H1 (cell line): Measurements from ENCODE around the gene CEP70.

ENCODE experiments used
- BRCA1 ChIP-seq: IDR thresholded peaks from 2 replicates; pipeline ENCODE4 v1.6.1; 2012; ENCODE audit warnings: low read depth, low read length, improper control_type of control experiment
- JUND ChIP-seq: IDR thresholded peaks from 2 replicates; pipeline ENCODE4 v1.6.1; 2011; ENCODE audit warnings: mild to moderate bottlenecking, improper control_type of control experiment, low read length
- PHF8 ChIP-seq: fragments of 200-600 bp; sonication (generic); conservative IDR thresholded peaks from 2 replicates; pipeline ENCODE4 v1.7.1; 2012; ENCODE audit warnings: low read depth, mild to moderate bottlenecking, inconsistent platforms, low read length, moderate library complexity
- POLR2A ChIP-seq, 2 experiments: IDR thresholded peaks; 1 replicate in 1 of 2; 2 replicates in 1 of 2; pipeline ENCODE4 v1.6.1; 2011; ENCODE audit warnings: low read depth in 2 of 2, low read length in 2 of 2, mild to moderate bottlenecking in 2 of 2; ENCODE audit errors: control extremely low read depth in 1 of 2
- POU5F1 ChIP-seq: IDR thresholded peaks from 2 replicates; pipeline ENCODE4 v1.6.1; 2011; ENCODE audit warnings: low read depth, mild to moderate bottlenecking, low read length, moderate library complexity
- RXRA ChIP-seq: IDR thresholded peaks from 2 replicates; pipeline ENCODE4 v1.6.1; 2011; ENCODE audit warnings: low read depth, mild to moderate bottlenecking, low read length, moderate library complexity; ENCODE audit not compliant: insufficient read depth
- SIX5 ChIP-seq: IDR thresholded peaks from 2 replicates; pipeline ENCODE4 v1.6.1; 2011; ENCODE audit warnings: mild to moderate bottlenecking, low read depth, low read length
- TAF7 ChIP-seq: optimal IDR thresholded peaks from 2 replicates; pipeline ENCODE3; 2011; ENCODE audit warnings: low read depth, mild to moderate bottlenecking, inconsistent platforms, low read length, moderate library complexity, borderline replicate concordance
- ZNF274 ChIP-seq: IDR thresholded peaks from 2 replicates; pipeline ENCODE4 v1.7.0; 2012; ENCODE audit warnings: low read length, borderline replicate concordance; ENCODE audit errors: extremely low read depth
- TF ChIP-seq, protein P1 (sequence below), 3 experiments: IDR thresholded peaks; 1 replicate in 2 of 3; 2 replicates in 1 of 3; pipeline versions ENCODE4 v1.5.1 to v1.6.1; 2011; ENCODE audit warnings: low read length in 3 of 3, mild to moderate bottlenecking in 3 of 3, inconsistent platforms in 2 of 3, low read depth in 1 of 3, moderate library complexity in 1 of 3; ENCODE audit not compliant: insufficient read depth in 1 of 3; ENCODE audit errors: control extremely low read depth in 1 of 3
- TF ChIP-seq, protein P2 (sequence below): IDR thresholded peaks from 2 replicates; pipeline ENCODE4 v1.6.1; 2012; ENCODE audit warnings: low read length, inconsistent platforms
- TF ChIP-seq, protein P3 (sequence below): IDR thresholded peaks from 2 replicates; pipeline ENCODE4 v1.6.1; 2012; ENCODE audit warnings: inconsistent platforms

DNA sequence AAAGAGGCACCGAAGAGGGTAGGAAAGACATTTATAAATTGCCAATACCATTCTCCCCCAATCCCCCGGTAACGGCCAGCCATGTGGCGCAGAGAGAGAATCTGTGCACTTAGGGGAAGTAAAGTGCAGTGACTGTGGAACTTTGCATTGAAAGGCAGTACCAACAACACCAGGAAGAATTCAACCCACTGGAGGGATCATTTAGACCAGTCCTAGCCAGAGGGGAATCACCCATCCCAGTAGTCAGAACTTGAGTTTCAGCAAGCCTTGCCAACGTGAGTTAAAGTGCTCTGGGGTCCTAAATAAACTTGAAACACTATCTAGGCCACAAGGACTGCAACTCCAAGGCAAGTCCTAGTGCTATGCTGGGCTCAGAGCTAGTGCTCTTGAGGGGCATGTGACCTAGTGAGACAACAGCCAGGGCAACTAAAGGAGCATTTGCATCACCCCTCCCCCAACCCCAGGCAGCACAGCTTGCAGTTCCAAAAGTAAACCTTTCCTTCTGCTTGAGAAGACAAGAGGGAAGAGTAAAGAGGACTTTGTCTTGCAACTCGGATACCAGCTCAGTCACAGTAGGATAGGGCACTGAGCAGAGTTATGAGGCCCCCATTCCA lies 15.0 kb downstream of the CEP70 start:
- TF ChIP-seq RXRA (no peak), BRCA1 (no peak), POLR2A (IDR thresholded peaks at IDR 0.05; ENCODE audit: control extremely low read depth in 1 of 2, low read depth in 2 of 2, low read length in 2 of 2) (no peak), ZNF274 (no peak), TAF7 (no peak), POU5F1 (no peak), JUND (no peak), PHF8 (no peak), SIX5 (no peak)
- TF ChIP-seq, protein P1, sequence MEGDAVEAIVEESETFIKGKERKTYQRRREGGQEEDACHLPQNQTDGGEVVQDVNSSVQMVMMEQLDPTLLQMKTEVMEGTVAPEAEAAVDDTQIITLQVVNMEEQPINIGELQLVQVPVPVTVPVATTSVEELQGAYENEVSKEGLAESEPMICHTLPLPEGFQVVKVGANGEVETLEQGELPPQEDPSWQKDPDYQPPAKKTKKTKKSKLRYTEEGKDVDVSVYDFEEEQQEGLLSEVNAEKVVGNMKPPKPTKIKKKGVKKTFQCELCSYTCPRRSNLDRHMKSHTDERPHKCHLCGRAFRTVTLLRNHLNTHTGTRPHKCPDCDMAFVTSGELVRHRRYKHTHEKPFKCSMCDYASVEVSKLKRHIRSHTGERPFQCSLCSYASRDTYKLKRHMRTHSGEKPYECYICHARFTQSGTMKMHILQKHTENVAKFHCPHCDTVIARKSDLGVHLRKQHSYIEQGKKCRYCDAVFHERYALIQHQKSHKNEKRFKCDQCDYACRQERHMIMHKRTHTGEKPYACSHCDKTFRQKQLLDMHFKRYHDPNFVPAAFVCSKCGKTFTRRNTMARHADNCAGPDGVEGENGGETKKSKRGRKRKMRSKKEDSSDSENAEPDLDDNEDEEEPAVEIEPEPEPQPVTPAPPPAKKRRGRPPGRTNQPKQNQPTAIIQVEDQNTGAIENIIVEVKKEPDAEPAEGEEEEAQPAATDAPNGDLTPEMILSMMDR (IDR thresholded peaks at IDR 0.05; ENCODE audit: control extremely low read depth in 1 of 3, insufficient read depth in 1 of 3, low read depth in 1 of 3, low read length in 3 of 3): no peak
- TF ChIP-seq, protein P2, sequence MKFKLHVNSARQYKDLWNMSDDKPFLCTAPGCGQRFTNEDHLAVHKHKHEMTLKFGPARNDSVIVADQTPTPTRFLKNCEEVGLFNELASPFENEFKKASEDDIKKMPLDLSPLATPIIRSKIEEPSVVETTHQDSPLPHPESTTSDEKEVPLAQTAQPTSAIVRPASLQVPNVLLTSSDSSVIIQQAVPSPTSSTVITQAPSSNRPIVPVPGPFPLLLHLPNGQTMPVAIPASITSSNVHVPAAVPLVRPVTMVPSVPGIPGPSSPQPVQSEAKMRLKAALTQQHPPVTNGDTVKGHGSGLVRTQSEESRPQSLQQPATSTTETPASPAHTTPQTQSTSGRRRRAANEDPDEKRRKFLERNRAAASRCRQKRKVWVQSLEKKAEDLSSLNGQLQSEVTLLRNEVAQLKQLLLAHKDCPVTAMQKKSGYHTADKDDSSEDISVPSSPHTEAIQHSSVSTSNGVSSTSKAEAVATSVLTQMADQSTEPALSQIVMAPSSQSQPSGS: no peak
- TF ChIP-seq, protein P3, sequence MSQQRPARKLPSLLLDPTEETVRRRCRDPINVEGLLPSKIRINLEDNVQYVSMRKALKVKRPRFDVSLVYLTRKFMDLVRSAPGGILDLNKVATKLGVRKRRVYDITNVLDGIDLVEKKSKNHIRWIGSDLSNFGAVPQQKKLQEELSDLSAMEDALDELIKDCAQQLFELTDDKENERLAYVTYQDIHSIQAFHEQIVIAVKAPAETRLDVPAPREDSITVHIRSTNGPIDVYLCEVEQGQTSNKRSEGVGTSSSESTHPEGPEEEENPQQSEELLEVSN: no peak
